Kidney glomerular epithelial cell (primary cell): Measurements from ENCODE around the gene SUPT4H1.

Source experiments
- DNase-seq: peaks from one replicate; lab custom pipeline; 2025; lab: John Stamatoyannopoulos, UW

The SUPT4H1 gene

GRCh38 chr17:58304750-58305486, 47.1 kb downstream of the SUPT4H1 start:
- no peak for DNase-seq

GRCh38 chr17:58303971-58304749, 47.8 kb downstream of the SUPT4H1 start:
- DNase-seq = no peak

GRCh38 chr17:58302919-58303585, 48.9 kb downstream of the SUPT4H1 start:
- no peak for DNase-seq

- no peak for DNase-seq
Observed at GRCh38 chr17:58302171-58302918, 49.7 kb downstream of the SUPT4H1 start.

DNA sequence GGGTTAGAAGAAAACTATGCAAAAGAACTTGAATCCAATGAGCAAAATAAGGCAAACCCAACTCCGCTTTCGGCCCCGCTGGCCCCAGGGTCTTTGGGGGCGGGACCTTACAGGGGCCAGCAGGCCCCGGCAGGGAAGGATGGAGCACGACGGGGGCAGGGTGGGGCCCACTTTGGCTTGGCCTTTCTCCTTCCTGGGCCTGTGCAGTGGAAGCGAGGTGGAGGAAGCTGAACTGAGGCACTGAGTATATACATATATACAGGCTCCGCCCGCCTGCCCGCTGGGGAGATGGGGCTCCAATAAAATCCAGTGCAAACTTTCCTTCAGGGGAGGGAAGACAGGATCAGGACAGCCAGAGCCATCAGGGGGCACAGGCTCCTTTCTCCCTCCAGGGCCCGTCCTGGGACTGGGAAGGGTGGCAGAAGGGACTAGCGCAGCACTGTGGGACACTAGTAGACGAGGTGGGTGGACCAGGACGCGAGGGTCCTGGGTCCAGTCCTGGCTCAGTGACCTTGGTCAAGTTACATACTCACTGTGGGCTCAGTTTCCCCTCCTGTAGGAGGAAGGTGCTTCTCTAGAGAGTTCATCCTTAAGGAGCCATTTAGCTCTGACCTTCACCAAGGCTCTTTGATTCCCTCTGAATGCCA, 50.4 kb downstream of the SUPT4H1 start:
- DNase-seq = no peak

DNA sequence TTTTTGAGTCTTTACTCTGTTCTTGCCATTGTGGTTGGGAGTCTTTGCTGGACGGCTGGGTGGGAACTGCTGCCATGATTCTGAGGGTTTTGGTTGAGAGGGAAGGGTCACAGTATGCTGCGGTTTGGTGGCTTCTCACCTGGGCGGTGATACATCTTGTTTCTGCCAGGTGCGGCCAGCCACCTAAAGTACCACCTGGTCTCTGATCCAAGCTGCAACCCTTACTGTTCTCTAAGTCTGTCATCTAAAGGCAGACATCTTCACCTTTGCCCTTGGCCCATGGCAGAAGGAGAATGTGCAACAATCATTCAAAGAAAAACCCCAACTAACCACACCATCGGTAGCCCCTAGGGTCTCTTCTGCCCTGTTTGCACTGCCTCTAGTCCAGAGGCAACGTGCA, 51.7 kb downstream of the SUPT4H1 start:
- DNase-seq = no peak
